ENCODE measurements around the gene TMEM213.

- TF ChIP-seq CTCF (IDR thresholded peaks at IDR 0.05 in 8 of 11, conservative IDR thresholded peaks at IDR 0.05 in 3 of 11) = no peak
- no peak for TF ChIP-seq POLR2A (IDR thresholded peaks at IDR 0.05)
- TF ChIP-seq POLR2AphosphoS5 (IDR thresholded peaks at IDR 0.05) = no peak
Observed at GRCh38 chr7:138845711-138846110, 47.9 kb downstream of the TMEM213 start.
